ENCODE measurements around the gene UTP11. TPM values are rescaled to one million over a fixed set of nuclear protein-coding genes. Genes with fewer than 3 reads are reported as not detected.

The UTP11 gene
- total RNA-seq, 1 experiment from 2014 or later: 101 TPM

- DNase-seq: no peak
- H3K4me3 ChIP-seq: no peak overlapping the region
- no peaks in the 10 kb centered on the region for H3K27me3 ChIP-seq
- H3K36me3 ChIP-seq: peaks cover 72% of the 10 kb centered on the region
- H3K9me3 ChIP-seq: no peaks in the 10 kb centered on the region
These were observed 3.6 kb downstream of the UTP11 start for GRCh38 chr1:38015978-38016725.

- H3K9me3 ChIP-seq: no peaks in the 10 kb centered on the region
- DNase-seq: no peak
- H3K4me3 ChIP-seq: no peak overlapping the region
- H3K27me3 ChIP-seq: no peaks in the 10 kb centered on the region
- H3K36me3 ChIP-seq: peaks cover 94% of the 10 kb centered on the region
These were observed 6.4 kb downstream of the UTP11 start for GRCh38 chr1:38018864-38019343.

GRCh38 chr1:38020396-38020795, 7.9 kb downstream of the UTP11 start:
- DNase-seq: no peak
- Histone ChIP-seq H3K36me3 (peaks cover 90% of the 10 kb centered on the region), H3K4me3 (no peak overlapping the region), H3K27me3 (no peaks in the 10 kb centered on the region), H3K9me3 (no peaks in the 10 kb centered on the region)

GRCh38 chr1:38021969-38022368, 9.4 kb downstream of the UTP11 start:
- Histone ChIP-seq H3K9me3 (no peaks in the 10 kb centered on the region), H3K36me3 (peaks cover 84% of the 10 kb centered on the region), H3K4me3 (no peak overlapping the region), H3K27me3 (no peaks in the 10 kb centered on the region)
- DNase-seq: no peak

GRCh38 chr1:38022810-38023209, 10.3 kb downstream of the UTP11 start:
- H3K9me3 ChIP-seq: no peaks in the 10 kb centered on the region
- no peak overlapping the region for H3K4me3 ChIP-seq
- H3K27me3 ChIP-seq: no peaks in the 10 kb centered on the region
- DNase-seq: no peak
- peaks cover 75% of the 10 kb centered on the region for H3K36me3 ChIP-seq

- DNase-seq: no peak
- no peaks in the 10 kb centered on the region for H3K9me3 ChIP-seq
- H3K4me3 ChIP-seq: no peak overlapping the region
- peaks cover 53% of the 10 kb centered on the region for H3K36me3 ChIP-seq
- no peaks in the 10 kb centered on the region for H3K27me3 ChIP-seq
These were observed 12.7 kb downstream of the UTP11 start for GRCh38 chr1:38025233-38025632.

GRCh38 chr1:38025664-38026063, 13.1 kb downstream of the UTP11 start:
- Histone ChIP-seq H3K36me3 (peaks cover 48% of the 10 kb centered on the region), H3K27me3 (no peaks in the 10 kb centered on the region), H3K9me3 (no peaks in the 10 kb centered on the region), H3K4me3 (no peak overlapping the region)
- no peak for DNase-seq

- Histone ChIP-seq H3K27me3 (no peaks in the 10 kb centered on the region), H3K36me3 (peaks cover 41% of the 10 kb centered on the region), H3K9me3 (no peaks in the 10 kb centered on the region), H3K4me3 (no peak overlapping the region)
- DNase-seq: peak; percentile 32
These were observed 14.2 kb downstream of the UTP11 start for GRCh38 chr1:38026592-38027200.

- Histone ChIP-seq H3K27me3 (no peaks in the 10 kb centered on the region), H3K4me3 (no peak overlapping the region), H3K9me3 (no peaks in the 10 kb centered on the region), H3K36me3 (peaks cover 33% of the 10 kb centered on the region)
- no peak for DNase-seq
These were observed 14.9 kb downstream of the UTP11 start for GRCh38 chr1:38027201-38028104.

- H3K36me3 ChIP-seq: peaks cover 26% of the 10 kb centered on the region
- H3K4me3 ChIP-seq: no peak overlapping the region
- no peaks in the 10 kb centered on the region for H3K27me3 ChIP-seq
- no peaks in the 10 kb centered on the region for H3K9me3 ChIP-seq
- no peak for DNase-seq
These were observed 15.6 kb downstream of the UTP11 start for GRCh38 chr1:38028105-38028591.

- no peak for DNase-seq
- Histone ChIP-seq H3K4me3 (no peak overlapping the region), H3K27me3 (no peaks in the 10 kb centered on the region), H3K36me3 (peaks cover 21% of the 10 kb centered on the region), H3K9me3 (no peaks in the 10 kb centered on the region)
These were observed 16.1 kb downstream of the UTP11 start for GRCh38 chr1:38028671-38029070.

GRCh38 chr1:38029081-38029681, 16.6 kb downstream of the UTP11 start:
- DNase-seq: no peak
- no peaks in the 10 kb centered on the region for H3K27me3 ChIP-seq
- H3K4me3 ChIP-seq: no peak overlapping the region
- H3K9me3 ChIP-seq: no peaks in the 10 kb centered on the region
- H3K36me3 ChIP-seq: peaks cover 17% of the 10 kb centered on the region

GRCh38 chr1:38029685-38030511, 17.4 kb downstream of the UTP11 start:
- Histone ChIP-seq H3K36me3 (peaks cover 13% of the 10 kb centered on the region), H3K27me3 (no peaks in the 10 kb centered on the region), H3K9me3 (no peaks in the 10 kb centered on the region), H3K4me3 (no peak overlapping the region)
- DNase-seq: peak; percentile 42

GRCh38 chr1:38030596-38031512, 18.3 kb downstream of the UTP11 start:
- H3K4me3 ChIP-seq: no peak overlapping the region
- DNase-seq: no peak
- peaks cover 3% of the 10 kb centered on the region for H3K36me3 ChIP-seq
- H3K27me3 ChIP-seq: no peaks in the 10 kb centered on the region
- H3K9me3 ChIP-seq: no peaks in the 10 kb centered on the region

GRCh38 chr1:38031513-38031866, 19.0 kb downstream of the UTP11 start:
- Histone ChIP-seq H3K4me3 (no peak overlapping the region), H3K36me3 (no peaks in the 10 kb centered on the region; the same call in 1 of the 2 replicates), H3K9me3 (no peaks in the 10 kb centered on the region), H3K27me3 (no peaks in the 10 kb centered on the region)
- DNase-seq: no peak
